Activated CD4-positive, alpha-beta T cell treated with anti-CD3 and anti-CD28 coated beads for 24 hours (primary cell): ENCODE data around the gene ATP13A4.

Source experiments
- DNase-seq, 2 donors: peaks; one replicate each; pipeline ENCODE4 v3.0.0-alpha.2; 2020; ENCODE audit warnings: low read depth in 2 of 2

The ATP13A4 gene

DNA sequence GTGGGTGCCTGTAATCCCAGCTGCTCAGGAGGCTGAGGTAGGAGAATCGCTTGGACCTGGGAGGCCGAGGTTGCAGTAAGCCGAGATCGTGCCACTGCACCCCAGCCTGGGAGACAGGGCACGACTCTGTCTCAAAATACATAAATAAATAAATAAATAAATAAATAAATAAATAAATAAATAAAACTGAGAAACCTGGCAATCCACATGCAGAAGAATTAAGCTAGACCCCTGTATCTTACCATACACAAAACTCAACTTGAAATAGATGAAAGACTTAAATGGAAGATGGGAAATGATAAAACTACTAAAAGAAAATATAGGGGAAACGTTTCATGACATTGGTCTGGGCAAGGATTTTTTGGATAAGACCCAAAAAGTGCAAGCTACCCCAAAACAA, 58.0 kb downstream of the ATP13A4 start:
- no peak for DNase-seq

DNA sequence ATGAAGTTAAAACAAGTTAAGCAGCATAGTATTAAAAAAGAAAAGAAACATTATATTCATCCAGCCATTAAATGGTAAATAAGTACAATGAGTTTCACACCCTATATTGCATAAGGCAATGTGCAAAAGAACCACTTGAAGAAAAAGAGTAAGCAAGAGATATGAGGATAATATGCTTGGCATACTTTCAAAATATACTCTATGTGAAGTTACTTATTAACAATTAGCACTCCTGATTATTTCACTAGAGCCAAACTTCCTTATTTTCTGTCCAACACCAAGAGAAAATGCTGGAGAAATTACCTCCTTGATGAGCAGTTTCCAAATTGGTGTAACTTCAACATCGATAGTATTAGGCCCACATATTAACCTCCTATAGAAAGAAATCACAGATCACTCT, 63.7 kb downstream of the ATP13A4 start:
- DNase-seq = no peak

DNA sequence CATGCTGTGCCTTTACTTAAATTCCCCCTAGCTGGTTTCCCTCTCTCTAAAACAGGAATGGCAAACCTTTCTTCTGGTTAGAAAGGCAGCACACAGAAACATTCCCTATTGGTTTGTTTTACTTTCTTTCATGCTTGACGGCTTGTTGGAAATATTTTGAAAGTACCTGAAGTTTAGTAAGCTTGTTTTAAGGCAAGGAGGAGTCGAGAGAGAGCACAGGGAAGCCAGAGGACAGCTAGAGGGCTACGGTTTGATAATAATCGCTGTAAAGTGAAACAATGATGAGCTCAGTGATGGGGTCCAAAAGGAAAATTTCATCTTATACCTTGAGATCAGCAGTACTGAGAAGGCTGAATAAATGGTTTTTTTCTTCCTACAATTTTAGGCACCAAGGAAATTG, 64.1 kb downstream of the ATP13A4 start:
- DNase-seq = no peak

DNA sequence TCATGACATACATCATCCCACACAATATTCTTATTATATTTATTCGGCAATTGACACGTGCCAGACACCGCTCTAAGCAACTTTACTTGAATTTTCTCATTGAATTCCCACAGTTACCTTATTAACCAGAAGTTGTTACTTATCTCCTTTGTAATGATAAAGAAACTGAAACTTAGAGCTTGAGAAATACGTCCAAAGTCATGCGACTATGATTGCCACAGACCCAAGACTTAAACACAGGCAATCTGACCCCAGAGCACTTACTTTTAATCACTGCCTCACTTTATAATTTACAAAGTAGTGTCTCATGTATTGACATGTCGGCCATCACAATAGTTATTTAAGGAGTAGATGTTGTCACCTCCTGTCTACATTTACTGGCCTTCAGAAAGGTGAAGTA, 64.7 kb downstream of the ATP13A4 start:
- no peak for DNase-seq

DNA sequence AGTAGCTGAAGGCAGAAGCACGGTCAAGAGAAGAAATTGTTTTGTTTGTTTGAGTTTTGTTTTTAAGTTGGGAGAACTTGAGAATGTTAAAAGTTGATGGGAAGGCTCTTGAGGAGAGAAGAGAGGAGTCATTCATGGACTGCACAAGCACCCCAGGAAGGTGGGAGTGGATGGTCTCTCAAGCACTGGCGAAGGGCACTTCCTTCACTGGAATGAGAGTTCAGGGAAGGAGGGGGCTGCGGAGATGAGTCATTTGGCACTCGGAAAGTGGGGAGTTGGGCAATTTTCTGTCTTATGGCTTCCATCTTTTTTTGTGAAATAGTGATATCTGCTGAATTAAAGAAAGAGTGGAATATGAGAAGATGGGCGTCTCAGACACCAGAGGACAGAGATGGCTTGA, 66.0 kb downstream of the ATP13A4 start:
- no peak for DNase-seq

DNA sequence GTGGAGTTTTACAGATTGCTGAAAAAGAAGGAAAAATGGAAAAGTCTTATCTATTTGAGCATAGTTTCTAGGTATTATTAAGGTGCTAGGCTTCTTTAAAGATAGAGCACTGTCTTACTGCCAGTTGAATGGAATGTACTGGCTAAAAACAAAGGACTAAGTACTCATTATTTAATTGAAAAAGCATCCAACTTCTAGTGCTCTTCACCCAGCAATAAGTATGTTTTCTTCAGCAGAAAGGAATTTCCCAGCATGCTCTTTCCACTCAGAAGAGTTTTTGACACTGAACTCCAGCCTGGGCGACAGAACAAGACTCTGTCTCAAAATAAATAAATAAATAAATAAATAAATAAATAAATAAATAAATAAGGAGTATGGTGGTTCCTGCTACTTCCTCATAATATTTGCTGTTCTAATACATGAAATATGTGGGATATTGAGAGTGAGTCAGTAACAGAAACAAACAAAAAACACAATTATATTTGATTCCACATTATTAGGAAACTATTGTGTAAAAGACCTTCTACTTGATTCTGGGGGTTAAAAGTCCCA, 70.6 kb downstream of the ATP13A4 start:
- DNase-seq = no peak

DNA sequence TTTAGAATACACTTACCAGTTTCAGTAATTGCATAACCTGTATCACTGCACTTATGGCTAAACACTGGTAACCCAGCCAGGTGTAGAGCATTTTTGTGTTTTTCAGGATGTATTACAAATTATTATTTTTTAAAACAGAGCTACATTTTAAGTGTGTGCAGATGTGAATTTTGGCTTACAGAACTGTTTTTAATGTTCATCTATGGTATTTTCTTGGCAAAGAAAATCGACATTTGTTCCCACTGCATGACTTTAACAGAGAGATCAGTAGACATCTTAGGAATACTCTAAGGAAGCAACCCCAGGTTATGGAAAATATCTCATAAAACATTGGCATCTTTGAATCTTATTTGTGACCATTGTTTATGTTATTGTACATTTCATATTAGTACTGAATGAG, 73.3 kb downstream of the ATP13A4 start:
- no peak for DNase-seq

DNA sequence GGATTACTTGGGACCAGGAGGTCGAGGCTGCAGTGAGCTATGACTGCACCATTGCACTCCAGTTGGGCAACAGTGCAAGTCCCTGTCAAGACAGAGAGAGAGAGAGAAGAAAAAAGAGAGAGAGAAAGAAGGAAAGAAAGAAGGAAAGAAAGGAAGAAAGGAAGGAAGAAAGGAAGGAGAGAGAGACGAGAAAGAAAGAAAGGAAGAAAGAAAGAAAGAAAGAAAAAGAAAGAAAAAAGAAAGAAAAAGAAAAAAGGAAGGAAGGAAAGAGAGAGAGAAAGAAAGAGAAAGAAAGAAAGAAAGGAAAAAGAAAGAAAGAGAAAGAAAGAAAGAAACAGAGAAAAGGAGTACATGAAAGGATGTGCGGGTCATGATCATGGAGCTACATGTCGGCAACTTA, 80.2 kb downstream of the ATP13A4 start:
- DNase-seq = no peak

DNA sequence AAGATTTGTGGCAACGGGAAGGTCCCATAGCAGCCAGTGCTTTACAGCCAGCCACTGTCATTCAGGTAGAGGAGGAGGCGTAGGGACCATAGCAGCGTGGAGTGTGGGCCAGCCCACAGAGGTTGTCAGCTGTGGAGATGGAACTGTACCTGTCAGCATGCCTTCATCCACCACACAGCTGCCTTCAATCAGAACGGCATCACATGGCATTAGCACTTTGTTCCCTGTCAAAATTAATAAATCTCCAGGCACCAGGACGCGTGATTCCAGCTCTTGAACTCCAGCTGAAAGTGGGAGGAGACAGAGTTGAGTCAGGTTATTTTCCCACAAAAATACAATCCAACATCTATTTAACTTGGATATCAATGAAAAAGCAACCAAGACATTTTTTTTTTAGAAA, 84.0 kb downstream of the ATP13A4 start:
- no peak for DNase-seq

DNA sequence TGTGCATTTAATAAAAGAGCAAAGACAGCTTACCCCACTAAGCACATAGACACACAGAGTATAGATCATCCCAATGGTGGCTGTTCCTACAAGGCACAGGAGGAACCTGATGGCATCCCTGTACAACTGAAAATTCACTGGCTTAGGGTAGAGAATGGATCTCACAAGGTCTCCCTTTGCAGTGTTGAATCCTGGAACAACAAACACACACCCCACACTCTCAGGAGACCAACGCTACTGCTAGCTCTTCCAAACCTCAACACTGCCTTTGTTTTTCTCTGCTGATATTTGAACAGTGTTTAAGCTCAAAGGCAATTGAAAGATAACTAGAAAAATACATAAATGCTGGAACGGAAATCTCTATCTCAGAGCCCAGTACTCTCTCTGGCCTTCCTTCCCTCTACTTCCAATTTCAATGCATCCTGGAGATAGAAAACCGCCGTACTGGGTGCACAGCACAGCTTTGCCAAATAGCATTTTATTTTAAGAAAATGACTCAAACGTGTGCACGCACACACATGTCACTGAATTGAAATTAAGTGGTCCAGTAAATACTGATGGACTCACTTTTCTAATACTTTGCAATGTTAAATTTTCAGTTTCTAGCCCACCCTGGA, 88.6 kb downstream of the ATP13A4 start:
- no peak for DNase-seq

DNA sequence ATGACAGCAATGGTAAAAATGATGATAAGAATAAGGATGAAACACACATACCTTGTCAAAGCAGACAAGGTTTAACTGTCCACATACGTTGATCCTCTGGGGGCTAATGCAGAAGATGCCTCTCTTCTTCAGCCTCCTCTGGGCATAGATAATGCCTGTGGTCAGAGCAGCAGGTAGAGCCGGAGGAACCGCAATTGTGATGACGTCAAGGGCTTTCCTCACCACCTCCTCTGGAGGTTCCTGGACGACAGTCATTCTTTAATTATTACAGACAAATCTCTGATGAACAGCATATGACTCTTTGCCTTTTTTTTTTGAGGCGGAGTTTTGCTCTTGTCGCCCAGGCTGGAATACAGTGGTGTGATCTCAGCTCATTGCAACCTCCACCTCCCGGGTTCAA, 89.8 kb downstream of the ATP13A4 start:
- no peak for DNase-seq

DNA sequence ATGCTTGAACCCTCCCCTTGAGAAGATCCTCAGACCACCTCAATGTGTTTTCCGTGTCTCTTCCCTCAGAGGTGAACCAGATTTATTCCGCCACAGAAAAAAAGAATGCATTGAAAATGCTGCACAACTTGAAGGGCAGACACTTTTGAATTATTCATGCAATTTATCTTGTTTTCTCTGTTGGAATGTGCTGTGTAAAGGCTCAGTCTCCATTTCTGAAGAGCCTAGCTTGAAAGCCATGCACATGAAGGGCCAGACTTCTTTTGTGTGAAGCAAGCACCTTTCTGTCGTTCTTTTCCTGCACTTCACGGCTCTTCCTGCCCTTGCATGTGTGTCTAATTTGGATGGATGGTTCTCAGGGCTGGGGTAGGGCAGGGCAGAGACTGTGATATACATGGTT, 97.2 kb downstream of the ATP13A4 start:
- DNase-seq = no peak

DNA sequence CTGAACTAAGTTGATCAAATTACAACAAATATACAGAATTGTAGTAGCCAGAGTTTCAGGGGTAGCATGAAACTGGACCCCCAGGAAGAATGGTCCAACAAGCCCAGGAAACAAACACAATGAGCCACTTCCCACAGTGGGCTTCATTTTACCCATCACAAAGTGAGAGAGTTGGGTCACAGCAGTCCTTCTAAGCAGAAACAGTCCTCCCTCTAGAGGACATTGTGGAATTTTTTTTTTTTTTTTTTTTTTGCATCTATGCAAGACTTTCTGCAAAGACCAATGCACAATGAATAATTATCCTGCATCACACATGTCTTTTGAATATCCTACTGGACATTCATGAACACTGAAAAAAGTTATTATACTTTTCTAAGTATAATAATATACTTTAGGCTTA, 102.4 kb downstream of the ATP13A4 start:
- DNase-seq = no peak

DNA sequence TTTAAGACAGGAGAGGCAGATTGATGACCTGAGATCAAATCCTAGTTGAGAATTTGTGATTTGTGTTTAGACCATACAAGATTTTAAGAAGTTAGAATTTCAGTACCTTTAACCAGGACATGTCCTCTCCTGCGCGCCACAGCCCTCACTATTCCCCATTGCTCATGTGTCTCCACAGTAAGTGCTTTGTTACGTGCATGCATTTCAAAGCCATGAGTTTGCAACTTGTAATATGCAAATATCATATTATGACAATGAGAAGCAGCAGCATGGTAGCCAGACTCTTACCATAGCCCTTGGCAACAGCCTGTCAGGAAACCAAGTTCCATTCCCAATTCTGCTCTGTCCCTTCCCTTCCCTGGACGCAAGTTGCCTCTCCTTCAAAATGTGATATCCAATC, 102.8 kb downstream of the ATP13A4 start:
- DNase-seq = no peak

DNA sequence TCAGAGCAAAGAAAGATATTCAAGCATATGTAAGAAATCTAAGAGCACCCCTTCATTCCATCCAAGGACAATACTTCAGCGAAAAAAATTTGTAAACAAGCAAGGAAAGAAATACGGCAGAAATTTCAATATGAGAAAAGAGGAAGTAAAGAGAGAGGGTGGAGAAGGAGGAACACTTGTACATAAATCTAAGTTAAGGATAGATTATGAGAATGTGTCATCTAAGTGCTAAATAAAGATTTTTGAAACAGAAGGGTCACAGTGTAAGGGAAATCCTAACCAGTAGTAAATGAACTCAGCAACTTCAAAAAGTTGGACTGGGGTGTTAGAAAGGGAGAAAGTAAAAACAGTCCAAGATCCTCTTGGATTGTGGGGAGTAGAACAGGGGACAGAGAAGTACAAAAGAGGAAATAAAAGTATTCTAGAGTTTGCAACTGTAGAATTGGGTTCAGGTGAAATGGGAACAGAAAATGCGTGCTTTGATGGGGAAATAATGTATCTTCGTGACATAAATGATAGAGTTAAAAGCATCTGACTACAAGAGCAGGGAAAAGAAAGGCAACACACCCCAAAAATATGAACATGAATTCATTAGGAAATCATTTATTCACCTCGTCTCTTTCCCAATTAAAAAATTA, 107.6 kb downstream of the ATP13A4 start:
- no peak for DNase-seq

DNA sequence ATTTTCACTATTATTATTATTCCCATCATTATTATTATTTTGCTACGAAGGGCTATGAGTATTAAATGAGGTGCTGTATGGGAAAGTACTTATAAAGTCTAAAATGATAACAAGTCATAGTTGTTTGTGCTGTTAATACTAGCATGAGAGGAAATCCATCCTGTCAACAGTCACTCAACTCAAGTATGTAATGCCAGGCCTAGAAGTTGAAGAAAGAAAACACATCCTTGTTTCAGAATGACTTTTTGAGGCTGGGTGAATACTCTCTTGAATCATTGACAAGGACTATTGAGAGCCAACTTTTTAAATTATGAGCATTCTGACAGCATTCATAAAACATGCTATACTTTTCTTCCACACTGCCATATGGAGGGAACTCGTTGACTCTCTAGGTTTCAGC, 115.3 kb downstream of the ATP13A4 start:
- no peak for DNase-seq

DNA sequence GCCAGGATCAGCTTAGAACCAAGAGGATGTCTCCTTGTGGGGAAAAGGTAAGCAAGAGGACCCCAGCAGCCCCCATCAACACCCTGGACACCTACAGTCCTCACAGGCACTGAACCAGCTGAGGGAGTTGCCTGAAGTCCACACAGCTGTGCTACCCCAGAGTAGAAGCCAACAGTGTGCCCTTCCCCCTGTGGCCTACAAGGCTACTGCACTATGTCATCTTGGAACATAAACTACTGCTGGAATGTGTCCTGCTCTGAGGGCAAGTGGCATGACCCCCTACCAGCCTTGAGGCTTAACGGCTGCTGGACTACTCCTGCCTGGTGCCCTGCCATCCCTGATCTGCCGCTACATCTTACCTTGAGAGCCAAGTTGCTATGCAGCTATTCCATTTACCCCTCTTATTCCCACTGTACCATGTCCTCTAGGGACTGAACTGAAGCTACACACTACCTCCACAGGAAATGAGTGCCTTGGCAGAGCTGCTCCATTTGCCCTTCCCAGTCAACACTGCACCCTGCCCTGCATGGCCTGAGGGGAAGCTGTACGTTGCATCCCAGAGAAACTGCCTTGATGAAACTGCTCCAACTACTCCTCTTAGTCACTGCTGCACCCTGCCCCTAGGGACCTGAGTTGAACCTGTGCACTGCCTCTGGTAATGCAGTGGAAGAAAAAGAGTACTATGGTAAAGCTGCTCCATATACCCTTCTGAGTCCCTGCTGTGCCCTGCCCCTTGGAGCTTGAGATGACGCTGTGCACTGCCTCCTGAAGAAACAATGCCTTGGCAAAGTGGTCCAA, 135.9 kb downstream of the ATP13A4 start:
- DNase-seq = no peak

DNA sequence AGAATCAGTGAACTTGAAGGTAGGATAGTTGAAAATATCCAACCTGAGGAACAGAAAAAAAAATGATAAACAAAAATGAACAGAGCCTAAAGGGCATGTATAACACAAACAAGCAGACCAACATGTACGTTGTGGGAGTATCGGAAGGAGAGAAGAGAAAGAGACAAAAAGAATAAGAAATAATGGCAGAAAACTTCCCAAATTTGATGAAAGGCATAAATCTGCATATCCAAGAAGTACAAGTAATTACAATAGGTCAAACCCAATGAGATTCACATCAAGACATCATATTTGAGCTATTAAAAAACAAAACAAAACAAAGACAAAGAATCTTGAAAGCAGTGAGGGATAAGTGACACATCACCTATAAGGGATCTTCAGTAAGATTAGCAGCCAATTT, 138.1 kb downstream of the ATP13A4 start:
- no peak for DNase-seq

DNA sequence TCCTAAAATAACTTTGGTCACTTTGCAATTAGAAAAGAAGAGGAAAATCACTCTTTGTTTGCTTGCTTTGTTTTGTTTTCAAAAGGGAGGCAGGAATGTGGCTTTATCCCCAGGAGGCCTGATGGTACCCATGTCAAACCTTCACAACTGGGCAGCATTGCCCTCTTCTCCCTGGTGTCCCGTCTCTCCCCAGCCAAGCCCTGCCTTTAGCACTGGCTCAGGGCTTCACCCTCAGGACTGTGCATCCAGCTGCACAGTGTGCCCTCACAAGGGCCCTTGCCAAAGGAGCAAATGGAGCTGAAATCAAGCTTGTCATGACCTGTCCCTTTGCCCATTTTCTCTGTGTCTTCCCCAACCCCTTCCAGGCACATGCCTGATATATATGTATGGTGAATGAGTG, 147.0 kb downstream of the ATP13A4 start:
- no peak for DNase-seq

DNA sequence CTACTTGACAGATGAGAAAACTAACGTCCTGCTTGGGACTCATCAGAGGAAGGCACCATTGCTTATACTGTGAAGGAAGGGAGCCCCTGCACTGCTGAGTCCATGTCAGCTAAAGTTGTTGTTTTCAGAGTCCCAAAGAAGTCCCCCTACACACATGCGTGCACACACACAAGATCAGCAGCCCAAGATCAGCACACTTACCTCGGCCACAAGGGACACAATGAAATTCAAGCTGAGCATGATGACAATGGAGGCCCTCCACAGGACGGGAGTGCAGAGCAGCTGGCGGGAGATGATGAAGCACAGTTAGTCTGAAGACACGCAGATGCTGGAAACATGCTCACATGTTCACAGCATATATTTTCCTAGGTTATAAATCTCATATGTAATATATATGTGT, 147.6 kb downstream of the ATP13A4 start:
- DNase-seq = no peak

DNA sequence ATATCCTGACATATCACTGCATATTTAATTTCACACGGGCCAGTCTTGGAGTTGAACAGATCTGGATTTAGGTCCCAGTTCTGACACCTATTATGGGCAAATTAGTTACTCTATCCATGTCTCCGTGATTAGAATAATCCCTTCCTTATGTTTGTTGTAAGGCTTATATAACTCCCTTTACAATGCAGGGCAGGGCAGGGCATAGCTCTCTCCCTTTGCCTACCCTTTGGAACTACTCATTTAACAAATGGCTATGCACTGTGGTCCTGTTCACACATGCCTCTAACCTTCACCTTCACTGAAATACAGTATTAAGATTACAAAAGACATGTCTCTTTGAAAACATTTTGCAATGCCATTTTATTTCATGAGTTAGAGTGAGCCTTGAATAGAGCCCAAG, 151.4 kb downstream of the ATP13A4 start:
- DNase-seq = no peak

DNA sequence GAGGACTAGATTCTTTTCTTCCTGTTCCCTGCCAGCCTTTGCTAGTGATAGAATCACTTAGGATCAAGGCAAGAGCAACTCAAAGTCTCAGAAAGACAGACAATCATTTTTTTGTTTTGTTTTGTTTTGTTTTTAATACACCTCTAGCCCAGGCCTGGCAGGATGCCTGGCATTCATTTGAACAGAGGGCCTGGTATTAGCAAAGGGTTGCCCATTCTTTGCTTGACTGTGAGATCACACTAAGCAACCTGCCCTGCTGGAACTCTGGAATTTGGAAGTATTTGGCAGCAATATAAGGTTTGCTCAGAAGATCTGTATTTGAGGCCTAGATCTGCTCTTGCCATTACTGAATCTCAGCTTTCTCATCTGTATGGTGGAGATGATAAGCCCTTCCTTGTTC, 154.4 kb downstream of the ATP13A4 start:
- DNase-seq = no peak
